GM12891 (cell line): ENCODE measurements around the gene SNRNP25.

Experiments used
- DNase-seq: peaks from one replicate; pipeline ENCODE4 v3.0.0; 2011; ENCODE audit warnings: low spot score; ENCODE audit not compliant: insufficient read length
- FAIRE-seq: peaks from 2 replicates; lab custom pipeline; 2011; peaks lifted over from hg19 to GRCh38; lab: Jason Lieb, UNC
- PAX5 ChIP-seq: IDR thresholded peaks from 2 replicates; pipeline ENCODE4 v1.6.1; 2011; ENCODE audit warnings: low read length, moderate library complexity, mild to moderate bottlenecking; ENCODE audit not compliant: insufficient read depth, severe bottlenecking
- POLR2A ChIP-seq: IDR thresholded peaks from 2 replicates; pipeline ENCODE4 v1.6.1; 2011; ENCODE audit warnings: low read depth, low read length, control low read depth
- POLR2AphosphoS5 ChIP-seq: IDR thresholded peaks from 2 replicates; pipeline ENCODE4 v1.6.1; 2011; ENCODE audit warnings: low read depth, low read length, control low read depth
- POU2F2 ChIP-seq: IDR thresholded peaks from 2 replicates; pipeline ENCODE4 v1.6.1; 2011; ENCODE audit warnings: low read depth, mild to moderate bottlenecking, control low read depth, low read length, moderate library complexity
- SPI1 ChIP-seq: IDR thresholded peaks from 2 replicates; pipeline ENCODE4 v1.6.1; 2011; ENCODE audit warnings: low read depth, low read length, control low read depth
- TAF1 ChIP-seq: IDR thresholded peaks from 2 replicates; pipeline ENCODE4 v1.6.1; 2011; ENCODE audit warnings: low read depth, low read length, control low read depth

The SNRNP25 gene

DNA sequence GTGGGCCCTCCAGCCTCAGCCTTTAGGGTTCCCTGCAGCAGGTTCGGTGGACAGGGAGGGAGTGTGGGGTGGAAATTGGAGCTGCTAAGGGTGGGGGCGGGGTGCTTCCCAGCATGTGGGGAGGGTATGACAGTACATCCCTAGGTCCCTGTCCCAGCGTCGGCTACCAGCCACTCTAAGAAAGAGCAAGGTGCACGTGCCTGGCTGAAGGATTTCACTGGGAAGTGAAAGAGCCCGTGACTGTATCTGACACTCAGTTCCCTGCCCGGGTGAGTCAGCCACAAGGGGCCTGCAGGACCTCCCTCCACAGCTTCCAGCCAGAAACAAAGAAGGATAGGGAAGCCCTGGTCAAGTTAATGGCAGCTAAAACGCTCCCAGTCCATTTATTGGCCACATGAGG lies 4.1 kb downstream of the SNRNP25 start:
- no peak for FAIRE-seq
- DNase-seq, result no peak
- TF ChIP-seq PAX5 (no peak), TAF1 (no peak), POLR2AphosphoS5 (no peak), POU2F2 (no peak), SPI1 (no peak), POLR2A (no peak)

GRCh38 chr16:58491-59439 lies 5.1 kb downstream of the SNRNP25 start:
- TF ChIP-seq POLR2AphosphoS5 (no peak), POU2F2 (no peak), SPI1 (no peak), PAX5 (no peak), TAF1 (no peak), POLR2A (no peak; the same call in 1 of the 2 replicates)
- no peak for DNase-seq
- no peak for FAIRE-seq

DNA sequence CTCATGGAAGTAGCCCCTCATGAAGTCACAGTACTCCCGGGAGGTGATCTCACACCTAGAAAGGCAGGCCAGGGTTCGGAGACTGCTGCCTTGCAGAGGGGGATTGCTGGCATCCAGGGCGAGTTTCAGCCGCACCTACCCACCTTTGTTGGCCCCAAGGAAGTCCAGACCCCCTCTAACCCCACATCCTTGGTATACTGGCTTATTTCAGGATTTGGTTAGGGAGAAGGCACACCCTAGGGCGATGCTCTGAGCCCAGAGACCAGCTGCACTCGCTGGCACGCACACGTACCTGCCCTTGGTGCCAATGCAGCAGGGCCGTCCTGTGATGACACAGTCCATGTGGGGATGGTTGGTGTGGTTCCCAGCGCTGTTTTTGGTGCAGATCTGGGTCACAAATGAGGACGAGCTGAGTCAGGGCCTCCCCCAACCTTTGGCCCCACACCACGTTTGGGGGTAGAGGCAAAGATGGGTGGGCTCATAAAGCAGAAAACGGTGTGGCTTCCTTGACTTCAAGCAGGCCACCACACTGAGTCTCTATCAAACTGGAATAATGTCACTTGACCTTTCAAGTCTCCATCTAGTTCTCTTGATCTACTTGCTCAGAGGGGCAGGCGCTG lies 5.9 kb downstream of the SNRNP25 start:
- DNase-seq, result no peak
- no peak for FAIRE-seq
- TF ChIP-seq POLR2A (no peak), POU2F2 (no peak), PAX5 (no peak), POLR2AphosphoS5 (no peak), SPI1 (no peak), TAF1 (no peak)

GRCh38 chr16:60166-60565 lies 6.5 kb downstream of the SNRNP25 start:
- TF ChIP-seq POU2F2 (no peak), TAF1 (no peak), POLR2A (no peak), POLR2AphosphoS5 (no peak), PAX5 (no peak), SPI1 (no peak)
- FAIRE-seq (no peak), DNase-seq (no peak)

DNA sequence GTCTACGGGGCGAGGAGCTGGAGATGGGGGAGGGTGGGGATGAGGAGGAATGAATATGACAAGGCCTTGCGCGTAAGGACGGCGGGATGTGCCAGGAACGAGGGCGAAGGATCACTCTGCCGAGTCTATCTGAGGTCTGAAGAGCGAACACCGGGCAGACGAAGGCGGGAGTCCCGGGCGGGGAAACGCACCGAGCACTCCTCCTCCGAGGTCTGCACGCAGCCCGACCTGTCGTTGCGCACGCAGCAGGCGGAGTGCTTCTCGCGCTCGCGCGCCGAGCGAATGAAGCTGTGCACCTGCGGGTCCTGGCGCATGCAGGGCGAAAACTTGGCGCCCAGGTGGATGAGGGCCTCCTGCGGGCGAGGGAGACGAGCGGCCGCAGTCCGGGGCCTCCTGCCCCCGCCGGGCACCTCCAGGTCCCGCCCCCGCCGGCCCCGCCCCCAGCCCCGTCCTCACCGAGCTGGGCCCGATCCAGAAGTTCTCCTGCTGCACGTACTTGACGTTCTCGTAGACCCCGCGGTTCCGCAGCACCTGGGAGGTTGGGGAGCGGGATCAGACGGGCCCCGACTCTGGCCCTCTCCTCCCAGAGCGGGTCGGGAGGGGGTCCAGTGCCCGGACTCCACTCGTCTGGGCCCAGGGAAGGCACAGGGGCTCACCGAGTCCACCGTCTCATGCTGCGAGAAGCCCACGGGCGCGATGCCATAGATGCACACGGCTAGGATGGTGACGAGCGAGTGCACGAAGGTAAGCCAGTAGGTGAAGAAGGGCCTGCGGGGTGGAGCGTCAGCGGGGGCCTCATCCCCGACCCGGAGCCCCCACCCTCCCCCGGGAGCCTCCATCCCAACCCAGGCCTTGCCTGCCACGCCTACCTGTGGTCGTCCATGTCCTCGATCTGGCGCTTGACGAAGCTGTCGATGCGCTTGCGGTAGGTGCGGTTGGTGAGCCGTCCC lies 7.6 kb downstream of the SNRNP25 start:
- DNase-seq (no peak), FAIRE-seq (no peak)
- TF ChIP-seq TAF1, result no peak
- TF ChIP-seq PAX5, result no peak
- no peak for TF ChIP-seq POU2F2
- no peak for TF ChIP-seq SPI1
- TF ChIP-seq POLR2A, result no peak
- no peak for TF ChIP-seq POLR2AphosphoS5

GRCh38 chr16:61879-62281 lies 8.3 kb downstream of the SNRNP25 start:
- FAIRE-seq, result no peak
- no peak for TF ChIP-seq TAF1
- no peak for TF ChIP-seq POU2F2
- TF ChIP-seq POLR2AphosphoS5, result no peak
- TF ChIP-seq POLR2A, result no peak
- no peak for TF ChIP-seq PAX5
- no peak for TF ChIP-seq SPI1
- no peak for DNase-seq

DNA sequence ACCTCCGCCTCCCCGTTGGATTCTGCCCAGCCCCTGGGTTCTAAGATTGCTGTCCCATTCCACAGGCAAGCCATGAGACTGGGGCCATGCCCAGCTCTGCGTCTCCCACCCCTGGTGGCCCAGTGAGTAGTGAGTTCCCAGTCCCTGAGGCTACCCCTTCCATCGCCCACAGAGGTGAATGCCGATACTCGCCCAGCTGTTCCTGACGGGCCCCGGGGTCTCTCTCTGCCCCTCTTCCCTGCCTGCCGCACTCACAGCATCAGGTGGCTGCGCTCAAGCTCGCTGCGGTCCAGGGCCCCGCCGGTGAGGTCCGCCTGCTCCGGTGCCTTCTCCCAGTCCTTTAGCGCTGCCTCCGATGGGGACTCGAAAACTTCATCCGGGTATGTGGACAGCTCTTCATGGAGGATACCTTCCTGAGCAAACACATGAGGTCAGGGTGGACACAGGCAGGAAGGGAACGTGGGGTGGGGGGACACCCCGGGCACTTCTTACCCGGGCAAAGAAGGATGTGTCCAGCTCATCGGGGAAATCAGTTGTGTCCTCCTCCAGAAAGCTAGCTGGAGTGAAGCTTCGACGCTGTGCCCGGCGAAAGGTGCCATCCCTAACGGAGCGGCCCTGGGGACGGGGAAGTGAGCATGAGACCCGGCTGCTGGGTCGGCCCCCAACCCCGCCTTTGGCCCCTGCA lies 8.8 kb downstream of the SNRNP25 start:
- TF ChIP-seq SPI1 (no peak), PAX5 (no peak), POLR2AphosphoS5 (no peak), TAF1 (no peak), POU2F2 (no peak), POLR2A (no peak)
- FAIRE-seq, result no peak
- no peak for DNase-seq

DNA sequence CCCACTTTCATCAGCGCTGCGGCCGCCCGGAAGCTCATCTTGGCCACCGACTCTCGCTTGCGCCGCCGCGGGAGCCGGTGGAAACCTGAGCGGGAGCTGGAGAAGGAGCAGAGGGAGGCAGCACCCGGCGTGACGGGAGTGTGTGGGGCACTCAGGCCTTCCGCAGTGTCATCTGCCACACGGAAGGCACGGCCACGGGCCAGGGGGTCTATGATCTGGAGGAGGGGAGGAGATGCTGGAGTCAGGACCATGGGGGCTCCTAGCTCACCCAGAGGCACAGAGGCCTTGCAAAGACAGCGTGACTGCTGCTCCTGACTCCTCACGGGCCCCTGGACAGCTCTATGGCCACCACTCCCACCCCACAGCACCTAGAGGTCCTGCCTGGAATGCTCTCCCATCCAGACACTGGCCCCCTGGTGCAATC lies 9.4 kb downstream of the SNRNP25 start:
- FAIRE-seq (no peak), DNase-seq (no peak)
- TF ChIP-seq POLR2AphosphoS5 (no peak), PAX5 (no peak), POU2F2 (no peak), POLR2A (no peak), TAF1 (no peak), SPI1 (no peak)
